Muscle of arm (tissue), 12 donors: ENCODE measurements around the gene DOK3. TPM values are rescaled to one million over a fixed set of nuclear protein-coding genes. Genes with fewer than 3 reads are reported as not detected.
"Not testable (repeated sequence)": the region's sequence is repeated elsewhere in the genome, so short reads cannot be mapped to it uniquely, and the experiment has no call there.

ENCODE experiments used
- DNase-seq: peaks from one replicate; pipeline ENCODE4 v3.0.0-alpha.2; 2013
- polyA plus RNA-seq, 12 donors: library from polyadenylated mRNA; unstranded; fragments of 120-200 nt; gene quantifications; one replicate each; pipeline ENCODE4 v1.2.1, GENCODE V29; 2013; ENCODE audit not compliant: insufficient read length in 12 of 12

The DOK3 gene
- polyA plus RNA-seq, 12 donors = 4.5 to 14.6 (median 5.4) TPM; not detected in 2

GRCh38 chr5:177536386-177536785, 26.8 kb upstream of the DOK3 start:
- DNase-seq = no peak

- no peak for DNase-seq
These were observed 25.5 kb upstream of the DOK3 start for GRCh38 chr5:177535125-177535524.

- DNase-seq = not testable (repeated sequence)
These were observed 24.8 kb upstream of the DOK3 start for GRCh38 chr5:177534433-177534832.

GRCh38 chr5:177531209-177531940, 21.7 kb upstream of the DOK3 start:
- DNase-seq = no peak

- DNase-seq = no peak
These were observed 21.0 kb upstream of the DOK3 start for GRCh38 chr5:177530638-177531037.

- DNase-seq = no peak
These were observed 19.9 kb upstream of the DOK3 start for GRCh38 chr5:177529247-177530203.

GRCh38 chr5:177528631-177529030, 19.0 kb upstream of the DOK3 start:
- no peak for DNase-seq

- DNase-seq = no peak
These were observed 18.0 kb upstream of the DOK3 start for GRCh38 chr5:177527595-177527994.

GRCh38 chr5:177526791-177527190, 17.2 kb upstream of the DOK3 start:
- no peak for DNase-seq

GRCh38 chr5:177526191-177526590, 16.6 kb upstream of the DOK3 start:
- no peak for DNase-seq

- no peak for DNase-seq
These were observed 15.5 kb upstream of the DOK3 start for GRCh38 chr5:177524941-177525655.

GRCh38 chr5:177524539-177524900, 14.9 kb upstream of the DOK3 start:
- DNase-seq = no peak

- no peak for DNase-seq
These were observed 14.3 kb upstream of the DOK3 start for GRCh38 chr5:177523711-177524538.

GRCh38 chr5:177520916-177521513, 11.4 kb upstream of the DOK3 start:
- DNase-seq = no peak

- no peak for DNase-seq
These were observed 10.6 kb upstream of the DOK3 start for GRCh38 chr5:177520271-177520670.

GRCh38 chr5:177519463-177520235, 10.0 kb upstream of the DOK3 start:
- DNase-seq = no peak

- DNase-seq = peak; percentile 99
These were observed 7.3 kb upstream of the DOK3 start, which contains the start of gene DDX41 for GRCh38 chr5:177516601-177517568. Gene DDX41 (minus strand): TSS chr5:177516961. CDS start chr5:177516945, 16 bp downstream.

GRCh38 chr5:177515580-177515979, 6.0 kb upstream of the DOK3 start:
- DNase-seq = no peak

GRCh38 chr5:177514541-177514940, 4.9 kb upstream of the DOK3 start:
- DNase-seq = no peak
